ENCODE measurements around the gene LEMD2. TPM values are rescaled to one million over a fixed set of nuclear protein-coding genes. Genes with fewer than 3 reads are reported as not detected.

Gene LEMD2
- polyA plus RNA-seq, 1 of the 3 experiments (the other 2 are of a cell fraction) = 56.5 TPM

- TF ChIP-seq REST (IDR thresholded peaks at IDR 0.05; ENCODE audit: low read depth, low read length) (no peak), EZH2phosphoT487 (IDR thresholded peaks at IDR 0.05; ENCODE audit: borderline replicate concordance, low read depth) (no peak), USF2 (IDR thresholded peaks at IDR 0.05; ENCODE audit: borderline replicate concordance, low read depth, low read length) (no peak), TCF12 (IDR thresholded peaks at IDR 0.05) (no peak), IRF3 (IDR thresholded peaks at IDR 0.05; ENCODE audit: low read depth, low read length) (no peak), TAF1 (IDR thresholded peaks at IDR 0.05; ENCODE audit: borderline replicate concordance, low read depth, low read length) (no peak), SIN3A (IDR thresholded peaks at IDR 0.05; ENCODE audit: borderline replicate concordance, low read depth, low read length) (no peak), SMC3 (IDR thresholded peaks at IDR 0.05; ENCODE audit: low read depth, low read length) (no peak), GATA2 (CRISPR knock-in tag; IDR thresholded peaks at IDR 0.05) (no peak), POLR2AphosphoS5 (IDR thresholded peaks at IDR 0.05; ENCODE audit: low read depth, low read length) (no peak), JUND (IDR thresholded peaks at IDR 0.05) (no peak), ELF1 (IDR thresholded peaks at IDR 0.05) (no peak), MXI1 (IDR thresholded peaks at IDR 0.05; ENCODE audit: low read depth, low read length) (no peak), PBX3 (IDR thresholded peaks at IDR 0.05) (no peak), YY1 (IDR thresholded peaks at IDR 0.05; ENCODE audit: low read depth) (no peak)
- no peaks in the 10 kb centered on the region for H3K9me2 ChIP-seq
- 97% methylated on average over 12 of the region's 25 CpGs for WGBS (ENCODE audit: low lambda C conversion rate)
- no peak overlapping the region for H3K4me2 ChIP-seq
- H3K4me3 ChIP-seq (ENCODE audit: low read depth in 2 of 2, low read length in 1 of 2) = no peak overlapping the region
- peaks cover 68 to 80% of the 10 kb centered on the region in 2 experiments for H3K36me3 ChIP-seq (replicated peaks in 1 of 2; ENCODE audit: control insufficient read depth in 1 of 2, insufficient read depth in 2 of 2, low read length in 1 of 2)
- H3K27me3 ChIP-seq (ENCODE audit: insufficient read depth) = no peaks in the 10 kb centered on the region
- H3K79me2 ChIP-seq (ENCODE audit: insufficient read depth) = peaks cover 8% of the 10 kb centered on the region; the same call in 1 of the 2 replicates
- ChIA-PET CTCF (interaction anchor here (0.6 to 5.7 kb wide), 9 partner anchors 9 to 377 kb away, joined by 3 to 63 read pairs (median 7); partner anchors contain the start of gene UQCC2), POLR2A (interaction anchor here (0.6 to 2.0 kb wide), 2 partner anchors 10 to 17 kb away, joined by 3 to 7 read pairs; no protein-coding TSS in a partner anchor)
- no peak overlapping the region for H2AFZ ChIP-seq (ENCODE audit: low read depth)
- peaks cover 22 to 25% of the 10 kb centered on the region in 2 experiments for H3K4me1 ChIP-seq (ENCODE audit: control insufficient read depth in 1 of 2, insufficient read depth in 2 of 2, low read depth in 1 of 2, low read length in 1 of 2)
- H4K20me1 ChIP-seq (ENCODE audit: insufficient read depth) = no peaks in the 10 kb centered on the region
- H3K27ac ChIP-seq (ENCODE audit: low read depth in 2 of 2, low read length in 1 of 2) = no peak overlapping the region; a peak in 1 of 4 replicates
- no peak for DNase-seq
- peaks cover 29% of the 10 kb centered on the region for H3F3A ChIP-seq (replicated peaks; ENCODE audit: insufficient read depth)
- H3K9me3 ChIP-seq = no peaks in the 10 kb centered on the region
- no peak overlapping the region for H3K9ac ChIP-seq
Observed at GRCh38 chr6:33777398-33778388, 11.2 kb downstream of the LEMD2 start.
